CD4-positive, alpha-beta T cell treated with Interferon gamma for 1 hour (primary cell): ENCODE results near the gene MRTFA.
A peak's percentile ranks its signal among the peaks of the same experiment; 100 is the strongest.
"Not testable (repeated sequence)": the region's sequence is repeated elsewhere in the genome, so short reads cannot be mapped to it uniquely, and the experiment has no call there.

ENCODE experiments used
- DNase-seq: peaks from one replicate; pipeline ENCODE4 v3.0.0-alpha.2; 2020

The MRTFA gene

GRCh38 chr22:40636380-40637182 is at the start of gene MRTFA:
Gene MRTFA, minus strand, starts transcription at chr22:40636719.
- peak; percentile 99 for DNase-seq

- DNase-seq: no peak
Measured at GRCh38 chr22:40685406-40685805, 48.9 kb upstream of the MRTFA start.

GRCh38 chr22:40684728-40685127 is 48.2 kb upstream of the MRTFA start:
- DNase-seq: no peak

GRCh38 chr22:40681451-40681850 is 44.9 kb upstream of the MRTFA start:
- DNase-seq: no peak

- DNase-seq: no peak
Measured at GRCh38 chr22:40680819-40681183, 44.3 kb upstream of the MRTFA start.

GRCh38 chr22:40679964-40680818 is 43.7 kb upstream of the MRTFA start:
- DNase-seq: no peak

GRCh38 chr22:40679249-40679963 is 42.9 kb upstream of the MRTFA start, which contains the start of gene MCHR1:
Gene MCHR1, plus strand, starts transcription at chr22:40679484. Its CDS starts 169 bp downstream, at chr22:40679653.
- no peak for DNase-seq

- DNase-seq: no peak
Measured at GRCh38 chr22:40678493-40679248, 42.2 kb upstream of the MRTFA start.

- no peak for DNase-seq
Measured at GRCh38 chr22:40676644-40677043, 40.1 kb upstream of the MRTFA start.

- DNase-seq: not testable (repeated sequence)
Measured at GRCh38 chr22:40676166-40676565, 39.6 kb upstream of the MRTFA start.

GRCh38 chr22:40674274-40674673 is 37.8 kb upstream of the MRTFA start:
- DNase-seq: no peak

- no peak for DNase-seq
Measured at GRCh38 chr22:40673017-40673416, 36.5 kb upstream of the MRTFA start.

- DNase-seq: no peak
Measured at GRCh38 chr22:40671796-40672360, 35.4 kb upstream of the MRTFA start.

- no peak for DNase-seq
Measured at GRCh38 chr22:40671369-40671768, 34.9 kb upstream of the MRTFA start.

GRCh38 chr22:40670058-40670457 is 33.5 kb upstream of the MRTFA start:
- DNase-seq: no peak

GRCh38 chr22:40668611-40669411 is 32.3 kb upstream of the MRTFA start:
- no peak for DNase-seq

GRCh38 chr22:40666151-40666848 is 29.8 kb upstream of the MRTFA start:
- no peak for DNase-seq

GRCh38 chr22:40665312-40665711 is 28.8 kb upstream of the MRTFA start:
- DNase-seq: no peak

- DNase-seq: no peak
Measured at GRCh38 chr22:40661671-40662070, 25.2 kb upstream of the MRTFA start.

- DNase-seq: no peak
Measured at GRCh38 chr22:40660730-40661129, 24.2 kb upstream of the MRTFA start.

- DNase-seq: no peak
Measured at GRCh38 chr22:40659166-40659565, 22.6 kb upstream of the MRTFA start.
